Keratinocyte (primary cell): ENCODE results near the gene SH3RF1.

Experiments
- EZH2 ChIP-seq: IDR thresholded peaks from one replicate; pipeline ENCODE4 v1.6.1; 2012; ENCODE audit warnings: inconsistent platforms, mild to moderate bottlenecking, low read length, moderate library complexity
- TF ChIP-seq, protein P1 (sequence below), 3 experiments: IDR thresholded peaks in 1 of 3; conservative IDR thresholded peaks in 1 of 3; optimal IDR thresholded peaks in 1 of 3; 2 replicates in 2 of 3; 3 replicates in 1 of 3; pipeline versions ENCODE3 to v1.5.1; 2011; ENCODE audit warnings: low read length in 3 of 3, mild to moderate bottlenecking in 3 of 3, moderate library complexity in 2 of 3, control low read depth in 1 of 3, inconsistent platforms in 1 of 3; ENCODE audit not compliant: insufficient read depth in 2 of 3; ENCODE audit errors: extremely low read depth in 1 of 3

DNA sequence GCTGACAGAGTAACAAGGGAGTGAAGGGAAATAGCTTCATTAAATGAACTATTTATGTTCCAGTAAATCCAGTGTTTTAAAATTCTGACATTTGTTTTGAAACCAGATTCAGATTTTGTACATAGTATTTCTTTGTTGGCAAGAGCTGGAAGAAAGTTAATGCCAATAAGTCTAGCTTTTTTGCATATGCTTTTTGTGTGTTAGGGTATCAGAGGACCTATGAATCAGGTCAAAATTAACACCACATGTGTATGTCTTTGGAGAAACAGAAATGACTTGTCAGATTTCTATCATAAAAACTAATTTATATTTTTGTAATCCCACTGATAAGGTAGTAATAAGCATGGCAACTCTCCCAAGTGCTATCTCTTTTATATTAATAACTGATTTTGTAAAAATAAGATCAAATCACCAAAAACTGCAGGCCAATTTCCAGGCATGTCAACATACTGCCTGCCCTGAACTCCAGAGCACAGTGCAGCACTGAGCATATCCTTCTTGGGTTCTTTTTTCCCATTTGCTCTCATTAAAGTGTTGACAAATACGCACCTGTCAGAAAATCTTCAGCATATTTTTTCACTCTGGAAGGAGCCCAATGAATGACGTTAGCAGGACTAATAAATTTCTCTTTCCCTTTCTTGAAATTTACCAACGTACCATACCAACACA is 65.5 kb downstream of the SH3RF1 start:
- TF ChIP-seq, protein P1, sequence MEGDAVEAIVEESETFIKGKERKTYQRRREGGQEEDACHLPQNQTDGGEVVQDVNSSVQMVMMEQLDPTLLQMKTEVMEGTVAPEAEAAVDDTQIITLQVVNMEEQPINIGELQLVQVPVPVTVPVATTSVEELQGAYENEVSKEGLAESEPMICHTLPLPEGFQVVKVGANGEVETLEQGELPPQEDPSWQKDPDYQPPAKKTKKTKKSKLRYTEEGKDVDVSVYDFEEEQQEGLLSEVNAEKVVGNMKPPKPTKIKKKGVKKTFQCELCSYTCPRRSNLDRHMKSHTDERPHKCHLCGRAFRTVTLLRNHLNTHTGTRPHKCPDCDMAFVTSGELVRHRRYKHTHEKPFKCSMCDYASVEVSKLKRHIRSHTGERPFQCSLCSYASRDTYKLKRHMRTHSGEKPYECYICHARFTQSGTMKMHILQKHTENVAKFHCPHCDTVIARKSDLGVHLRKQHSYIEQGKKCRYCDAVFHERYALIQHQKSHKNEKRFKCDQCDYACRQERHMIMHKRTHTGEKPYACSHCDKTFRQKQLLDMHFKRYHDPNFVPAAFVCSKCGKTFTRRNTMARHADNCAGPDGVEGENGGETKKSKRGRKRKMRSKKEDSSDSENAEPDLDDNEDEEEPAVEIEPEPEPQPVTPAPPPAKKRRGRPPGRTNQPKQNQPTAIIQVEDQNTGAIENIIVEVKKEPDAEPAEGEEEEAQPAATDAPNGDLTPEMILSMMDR (optimal IDR thresholded peaks at IDR 0.05 in 1 of 3, IDR thresholded peaks at IDR 0.05 in 1 of 3, conservative IDR thresholded peaks at IDR 0.05 in 1 of 3; ENCODE audit: extremely low read depth in 1 of 3, insufficient read depth in 2 of 3, low read length in 3 of 3), result no peak
- no peak for TF ChIP-seq EZH2
